GM12878 (cell line): ENCODE results near the gene EDEM2. TPM values are rescaled to one million over a fixed set of nuclear protein-coding genes. Genes with fewer than 3 reads are reported as not detected.

Experiments
- CUX1 ChIP-seq: IDR thresholded peaks from 2 replicates; pipeline ENCODE4 v1.6.1; 2012; ENCODE audit warnings: improper control_type of control experiment, low read depth, low read length; ENCODE audit not compliant: insufficient replicate concordance
- EED ChIP-seq: sonication (generic); IDR thresholded peaks from 2 replicates; pipeline ENCODE4 v1.6.1; 2016; ENCODE audit warnings: antibody characterized with exemption, low read depth
- EGR1 ChIP-seq, 2 experiments: IDR thresholded peaks; 1 replicate in 1 of 2; 2 replicates in 1 of 2; pipeline ENCODE4 v1.6.1; 2011 to 2012; ENCODE audit warnings: low read depth in 2 of 2, low read length in 2 of 2, borderline replicate concordance in 1 of 2, mild to moderate bottlenecking in 1 of 2, moderate library complexity in 1 of 2
- FOXM1 ChIP-seq: IDR thresholded peaks from 2 replicates; pipeline ENCODE4 v1.6.1; 2012; ENCODE audit warnings: low read depth, mild to moderate bottlenecking, inconsistent platforms, low read length, moderate library complexity
- GABPA ChIP-seq: IDR thresholded peaks from 2 replicates; pipeline ENCODE4 v1.6.1; 2014; ENCODE audit warnings: antibody characterized with exemption, low read depth, mild to moderate bottlenecking, inconsistent platforms
- GATAD2B ChIP-seq: fragments of 450-650 bp; conservative IDR thresholded peaks from 2 replicates; pipeline ENCODE4 v1.6.1; 2017; ENCODE audit warnings: low read depth, mild to moderate bottlenecking, moderate library complexity
- IKZF2 ChIP-seq, 2 experiments: fragments of 450-650 bp; IDR thresholded peaks; 2 replicates each; pipeline ENCODE4 v1.6.1; 2017; ENCODE audit warnings: mild to moderate bottlenecking in 2 of 2, moderate library complexity in 2 of 2
- MEF2A ChIP-seq: IDR thresholded peaks from 2 replicates; pipeline ENCODE4 v1.6.1; 2011; ENCODE audit warnings: low read depth, mild to moderate bottlenecking, low read length, moderate library complexity; ENCODE audit not compliant: insufficient read depth
- MTA3 ChIP-seq: IDR thresholded peaks from 2 replicates; pipeline ENCODE4 v1.6.1; 2012; ENCODE audit warnings: low read length, inconsistent platforms, borderline replicate concordance
- NBN ChIP-seq: fragments of 450-650 bp; IDR thresholded peaks from 2 replicates; pipeline ENCODE4 v1.6.1; 2016
- POLR2A ChIP-seq: IDR thresholded peaks from 2 replicates; pipeline ENCODE4 v1.6.1; 2011; ENCODE audit warnings: low read depth, mild to moderate bottlenecking, low read length
- POLR2AphosphoS2 ChIP-seq: IDR thresholded peaks from 2 replicates; pipeline ENCODE4 v1.6.1; 2011; ENCODE audit warnings: low read depth, mild to moderate bottlenecking, low read length, improper control_type of control experiment, moderate library complexity
- RB1 ChIP-seq: fragments of 450-650 bp; formaldehyde crosslinking; IDR thresholded peaks from 2 replicates; pipeline ENCODE4 v1.6.1; 2017; ENCODE audit warnings: mild to moderate bottlenecking, borderline replicate concordance
- RELA ChIP-seq: fragments of 450-650 bp; IDR thresholded peaks from 2 replicates; pipeline ENCODE4 v1.8.0; 2014; ENCODE audit warnings: borderline replicate concordance; ENCODE audit not compliant: partially characterized antibody
- SIN3A ChIP-seq: IDR thresholded peaks from 2 replicates; pipeline ENCODE4 v1.6.1; 2012; ENCODE audit warnings: low read depth, low read length, improper control_type of control experiment
- SMAD1 ChIP-seq: fragments of 450-650 bp; IDR thresholded peaks from 2 replicates; pipeline ENCODE4 v1.6.1; 2018; ENCODE audit warnings: mild to moderate bottlenecking, low read depth; ENCODE audit not compliant: partially characterized antibody
- SUPT20H ChIP-seq: IDR thresholded peaks from 2 replicates; pipeline ENCODE4 v1.6.1; 2011; ENCODE audit warnings: low read depth, mild to moderate bottlenecking, low read length, moderate library complexity, borderline replicate concordance; ENCODE audit not compliant: control insufficient read depth
- SUZ12 ChIP-seq: fragments of 200-600 bp; sonication (generic); IDR thresholded peaks from one replicate; pipeline ENCODE4 v1.6.1; 2018; ENCODE audit warnings: antibody characterized with exemption, mild to moderate bottlenecking; ENCODE audit not compliant: unreplicated experiment
- YY1 ChIP-seq: IDR thresholded peaks from 2 replicates; pipeline ENCODE4 v1.6.1; 2011; ENCODE audit warnings: low read depth, mild to moderate bottlenecking, low read length
- polyA plus RNA-seq, 11 experiments: library from polyadenylated mRNA; depleted of rRNA in 4 of 11; unstranded in 6 of 11; stranded (reverse) in 5 of 11; fragments of >200 nt; fragmentation: Nextera tagmentation in 4 of 11; fragmentation: Illumina TruSeq in 1 of 11; extraction: Ambion mirVana in 4 of 11; extraction: Trizol in 1 of 11; gene quantifications; 1 replicate in 1 of 11; 2 replicates in 10 of 11; pipeline versions ENCODE4 v1.2.1 to v1.2.3, GENCODE V29; 2011 to 2016; ENCODE audit warnings: inconsistent platforms in 2 of 11, missing spikeins in 2 of 11, low read depth in 1 of 11
- total RNA-seq, 4 experiments: library from RNA; depleted of rRNA in 3 of 4; stranded (reverse); fragments of >200 nt in 3 of 4; fragmentation: Illumina TruSeq in 1 of 4; extraction: Trizol in 1 of 4; gene quantifications; 2 replicates each; pipeline versions ENCODE4 v1.2.1 to v1.2.3, GENCODE V29; 2013 to 2021
- TF ChIP-seq, protein P1 (sequence below): fragments of 450-650 bp; IDR thresholded peaks from 2 replicates; pipeline ENCODE4 v1.6.1; 2018; ENCODE audit warnings: mild to moderate bottlenecking, low read depth, moderate library complexity; ENCODE audit not compliant: partially characterized antibody
- TF ChIP-seq, protein P2 (sequence below): fragments of 450-650 bp; IDR thresholded peaks from 2 replicates; pipeline ENCODE4 v1.6.1; 2017; ENCODE audit warnings: mild to moderate bottlenecking

Gene EDEM2
- total and polyA plus RNA-seq, 10 of the 15 experiments (the other 5 are each of a cell fraction or from before 2014, with no cell fraction given): 9.9 to 24.8 (median 14.8) TPM

GRCh38 chr20:35146920-35147574 lies at the start of gene EDEM2 (continued):
- TF ChIP-seq, protein P1, sequence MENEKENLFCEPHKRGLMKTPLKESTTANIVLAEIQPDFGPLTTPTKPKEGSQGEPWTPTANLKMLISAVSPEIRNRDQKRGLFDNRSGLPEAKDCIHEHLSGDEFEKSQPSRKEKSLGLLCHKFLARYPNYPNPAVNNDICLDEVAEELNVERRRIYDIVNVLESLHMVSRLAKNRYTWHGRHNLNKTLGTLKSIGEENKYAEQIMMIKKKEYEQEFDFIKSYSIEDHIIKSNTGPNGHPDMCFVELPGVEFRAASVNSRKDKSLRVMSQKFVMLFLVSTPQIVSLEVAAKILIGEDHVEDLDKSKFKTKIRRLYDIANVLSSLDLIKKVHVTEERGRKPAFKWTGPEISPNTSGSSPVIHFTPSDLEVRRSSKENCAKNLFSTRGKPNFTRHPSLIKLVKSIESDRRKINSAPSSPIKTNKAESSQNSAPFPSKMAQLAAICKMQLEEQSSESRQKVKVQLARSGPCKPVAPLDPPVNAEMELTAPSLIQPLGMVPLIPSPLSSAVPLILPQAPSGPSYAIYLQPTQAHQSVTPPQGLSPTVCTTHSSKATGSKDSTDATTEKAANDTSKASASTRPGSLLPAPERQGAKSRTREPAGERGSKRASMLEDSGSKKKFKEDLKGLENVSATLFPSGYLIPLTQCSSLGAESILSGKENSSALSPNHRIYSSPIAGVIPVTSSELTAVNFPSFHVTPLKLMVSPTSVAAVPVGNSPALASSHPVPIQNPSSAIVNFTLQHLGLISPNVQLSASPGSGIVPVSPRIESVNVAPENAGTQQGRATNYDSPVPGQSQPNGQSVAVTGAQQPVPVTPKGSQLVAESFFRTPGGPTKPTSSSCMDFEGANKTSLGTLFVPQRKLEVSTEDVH: no peak
- TF ChIP-seq MTA3: no peak
- no peak for TF ChIP-seq SUPT20H
- TF ChIP-seq GATAD2B: peak; percentile 45; the same call in 1 of the 2 replicates
- peak; percentile 34; the same call in 1 of the 2 replicates for TF ChIP-seq NBN
- TF ChIP-seq FOXM1: no peak
- TF ChIP-seq YY1: peak; percentile 68
- no peak for TF ChIP-seq SMAD1
- TF ChIP-seq IKZF2 (IDR thresholded peaks at IDR 0.05): peak; percentile 43 to 58; a peak in 3 of 4 replicates
- TF ChIP-seq SUZ12: no peak
- TF ChIP-seq GABPA: 0 out of 2 replicates have a peak, but pooled peaks have one; percentile 45
- TF ChIP-seq RELA: no peak
- TF ChIP-seq EGR1 (IDR thresholded peaks at IDR 0.05; ENCODE audit: borderline replicate concordance in 1 of 2, low read depth in 2 of 2, low read length in 2 of 2): peak in 1 of 2 experiments; percentile 84; a peak in 2 of 3 replicates
- TF ChIP-seq SIN3A: peak; percentile 66
- peak; percentile 62; the same call in 1 of the 2 replicates for TF ChIP-seq POLR2AphosphoS2
- TF ChIP-seq, protein P2, sequence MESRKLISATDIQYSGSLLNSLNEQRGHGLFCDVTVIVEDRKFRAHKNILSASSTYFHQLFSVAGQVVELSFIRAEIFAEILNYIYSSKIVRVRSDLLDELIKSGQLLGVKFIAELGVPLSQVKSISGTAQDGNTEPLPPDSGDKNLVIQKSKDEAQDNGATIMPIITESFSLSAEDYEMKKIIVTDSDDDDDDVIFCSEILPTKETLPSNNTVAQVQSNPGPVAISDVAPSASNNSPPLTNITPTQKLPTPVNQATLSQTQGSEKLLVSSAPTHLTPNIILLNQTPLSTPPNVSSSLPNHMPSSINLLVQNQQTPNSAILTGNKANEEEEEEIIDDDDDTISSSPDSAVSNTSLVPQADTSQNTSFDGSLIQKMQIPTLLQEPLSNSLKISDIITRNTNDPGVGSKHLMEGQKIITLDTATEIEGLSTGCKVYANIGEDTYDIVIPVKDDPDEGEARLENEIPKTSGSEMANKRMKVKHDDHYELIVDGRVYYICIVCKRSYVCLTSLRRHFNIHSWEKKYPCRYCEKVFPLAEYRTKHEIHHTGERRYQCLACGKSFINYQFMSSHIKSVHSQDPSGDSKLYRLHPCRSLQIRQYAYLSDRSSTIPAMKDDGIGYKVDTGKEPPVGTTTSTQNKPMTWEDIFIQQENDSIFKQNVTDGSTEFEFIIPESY: no peak
- TF ChIP-seq MEF2A: no peak
- TF ChIP-seq CUX1: no peak
- no peak for TF ChIP-seq RB1
- TF ChIP-seq EED: peak; percentile 34
- peak; percentile 91 for TF ChIP-seq POLR2A
